SK-N-SH (cell line): Measurements from ENCODE around the gene HNRNPA1. TPM values are rescaled to one million over a fixed set of nuclear protein-coding genes. Genes with fewer than 3 reads are reported as not detected.
"Not testable (repeated sequence)": the region's sequence is repeated elsewhere in the genome, so short reads cannot be mapped to it uniquely, and the experiment has no call there.

Experiments used
- CTCF ChIA-PET: fragments of 300-600, 350-600 bp; formaldehyde crosslinking; extraction: SDS; loops from one replicate; lab custom pipeline; 2021; lab: Yijun Ruan, JAX
- POLR2A ChIA-PET: fragments of 350-600 bp; sonication (Branson Sonifier 250); formaldehyde crosslinking; extraction: SDS; loops from one replicate; lab custom pipeline; 2020; ENCODE audit warnings: antibody characterized with exemption, inconsistent platforms; lab: Yijun Ruan, JAX
- DNase-seq: peaks from one replicate; pipeline ENCODE4 v3.0.0; 2012
- H2AFZ ChIP-seq: fragments of 200-600 bp; sonication (generic); 2 replicates; pipeline ENCODE4 v1.8.1; 2016; ENCODE audit warnings: antibody characterized with exemption, mild to moderate bottlenecking, low read depth
- H3F3A ChIP-seq: fragments of 200-600 bp; sonication (generic); replicated peaks from 2 replicates; pipeline ENCODE3; 2016; ENCODE audit warnings: antibody characterized with exemption, mild to moderate bottlenecking; ENCODE audit not compliant: insufficient read depth
- H3K27ac ChIP-seq, 2 experiments: fragments of 200-500 bp in 1 of 2; fragments of 200-600 bp in 1 of 2; sonication (Bioruptor generic) in 1 of 2; sonication (generic), shearing (Covaris generic) in 1 of 2; 2 replicates each; pipeline versions ENCODE4 v1.5.1 to v1.6.1; 2014 to 2016; ENCODE audit warnings: low read depth in 2 of 2, inconsistent platforms in 1 of 2, low read length in 1 of 2, mild to moderate bottlenecking in 1 of 2, mixed read lengths in 1 of 2
- H3K27me3 ChIP-seq: fragments of 200-600 bp; sonication (generic), shearing (Covaris generic); 2 replicates; pipeline ENCODE4 v1.6.1; 2016; ENCODE audit warnings: mixed run types; ENCODE audit not compliant: insufficient read depth
- H3K36me3 ChIP-seq, 2 experiments: fragments of 200-500 bp in 1 of 2; fragments of 200-600 bp in 1 of 2; sonication (Bioruptor generic) in 1 of 2; sonication (generic) in 1 of 2; replicated peaks in 1 of 2; 2 replicates each; pipeline versions ENCODE3 to v1.5.1; 2014 to 2016; ENCODE audit warnings: low read length in 1 of 2, mild to moderate bottlenecking in 1 of 2; ENCODE audit not compliant: insufficient read depth in 2 of 2, control insufficient read depth in 1 of 2
- H3K4me1 ChIP-seq, 2 experiments: fragments of 200-500 bp in 1 of 2; fragments of 200-600 bp in 1 of 2; sonication (Bioruptor generic) in 1 of 2; sonication (generic), shearing (Covaris generic) in 1 of 2; 2 replicates each; pipeline versions ENCODE4 v1.5.1 to v1.6.1; 2014 to 2016; ENCODE audit warnings: low read depth in 1 of 2, low read length in 1 of 2, mixed run types in 1 of 2; ENCODE audit not compliant: insufficient read depth in 2 of 2, control insufficient read depth in 1 of 2
- H3K4me2 ChIP-seq: fragments of 200-600 bp; sonication (generic), shearing (Covaris generic); 2 replicates; pipeline ENCODE4 v1.6.1; 2017; ENCODE audit warnings: mixed run types
- H3K4me3 ChIP-seq, 2 experiments: fragments of 200-500 bp in 1 of 2; fragments of 200-600 bp in 1 of 2; sonication (Bioruptor generic) in 1 of 2; sonication (generic), shearing (Covaris generic) in 1 of 2; 2 replicates each; pipeline versions ENCODE4 v1.5.1 to v1.8.1; 2014 to 2016; ENCODE audit warnings: low read depth in 2 of 2, inconsistent platforms in 1 of 2, low read length in 1 of 2, mild to moderate bottlenecking in 1 of 2, mixed read lengths in 1 of 2, moderate library complexity in 1 of 2
- H3K79me2 ChIP-seq: fragments of 200-600 bp; sonication (generic); 2 replicates; pipeline ENCODE4 v1.8.1; 2017; ENCODE audit warnings: mild to moderate bottlenecking; ENCODE audit not compliant: insufficient read depth
- H3K9ac ChIP-seq: fragments of 200-600 bp; sonication (generic); 2 replicates; pipeline ENCODE4 v1.6.1; 2017; ENCODE audit warnings: mixed run types
- H3K9me2 ChIP-seq: fragments of 200-600 bp; sonication (generic); 2 replicates; pipeline ENCODE4 v1.6.1; 2017; ENCODE audit warnings: mixed run types
- H3K9me3 ChIP-seq: fragments of 200-600 bp; sonication (generic); 2 replicates; pipeline ENCODE4 v1.6.1; 2017; ENCODE audit warnings: mixed run types, mild to moderate bottlenecking, moderate library complexity
- H4K20me1 ChIP-seq: fragments of 200-600 bp; sonication (generic); 2 replicates; pipeline ENCODE4 v1.6.1; 2017; ENCODE audit warnings: mild to moderate bottlenecking, mixed run types; ENCODE audit not compliant: insufficient read depth
- CTCF ChIP-seq: fragments of 200-600 bp; sonication (generic); IDR thresholded peaks from 2 replicates; pipeline ENCODE4 v1.6.1; 2017; ENCODE audit warnings: antibody characterized with exemption, mild to moderate bottlenecking, moderate library complexity
- ELF1 ChIP-seq: IDR thresholded peaks from 2 replicates; pipeline ENCODE4 v1.4.0; 2012
- EP300 ChIP-seq, 2 experiments: IDR thresholded peaks; 2 replicates each; pipeline versions ENCODE4 v1.4.0 to v1.6.1; 2012; ENCODE audit warnings: borderline replicate concordance in 1 of 2, low read depth in 1 of 2, low read length in 1 of 2
- GATA2 ChIP-seq: sonication (generic); formaldehyde crosslinking; IDR thresholded peaks from 2 replicates; pipeline ENCODE4 v1.5.0; 2020; ENCODE audit warnings: mild to moderate bottlenecking, missing genetic modification reagents
- MEF2A ChIP-seq: IDR thresholded peaks from 2 replicates; pipeline ENCODE4 v1.4.0; 2012; ENCODE audit warnings: low read depth, borderline replicate concordance
- POLR2AphosphoS5 ChIP-seq: IDR thresholded peaks from 2 replicates; pipeline ENCODE4 v1.6.1; 2012; ENCODE audit warnings: low read depth, low read length
- TAF1 ChIP-seq: IDR thresholded peaks from 2 replicates; pipeline ENCODE4 v1.6.1; 2012; ENCODE audit warnings: low read depth, mild to moderate bottlenecking, low read length, moderate library complexity, borderline replicate concordance
- TCF12 ChIP-seq: IDR thresholded peaks from 2 replicates; pipeline ENCODE4 v1.4.0; 2012
- YY1 ChIP-seq: IDR thresholded peaks from 2 replicates; pipeline ENCODE4 v1.4.0; 2012; ENCODE audit warnings: low read depth, mild to moderate bottlenecking
- WGBS: methylation state at CpG from one replicate; pipeline ENCODE4 v1.1.6; 2017; ENCODE audit warnings: low lambda C conversion rate; 5-methylcytosine and 5-hydroxymethylcytosine counted together
- polyA plus RNA-seq, 3 experiments: library from polyadenylated mRNA; depleted of rRNA; stranded (reverse); fragments of >200 nt; gene quantifications; 2 replicates each; pipeline ENCODE4 v1.2.3, GENCODE V29; 2012
- TF ChIP-seq, protein P1 (sequence below): IDR thresholded peaks from 2 replicates; pipeline ENCODE4 v1.4.0; 2012; ENCODE audit warnings: low read depth
- TF ChIP-seq, protein P2 (sequence below): IDR thresholded peaks from 2 replicates; pipeline ENCODE4; 2012

Gene HNRNPA1
- polyA plus RNA-seq, 1 of the 3 experiments (the other 2 are of a cell fraction): 773 TPM

DNA sequence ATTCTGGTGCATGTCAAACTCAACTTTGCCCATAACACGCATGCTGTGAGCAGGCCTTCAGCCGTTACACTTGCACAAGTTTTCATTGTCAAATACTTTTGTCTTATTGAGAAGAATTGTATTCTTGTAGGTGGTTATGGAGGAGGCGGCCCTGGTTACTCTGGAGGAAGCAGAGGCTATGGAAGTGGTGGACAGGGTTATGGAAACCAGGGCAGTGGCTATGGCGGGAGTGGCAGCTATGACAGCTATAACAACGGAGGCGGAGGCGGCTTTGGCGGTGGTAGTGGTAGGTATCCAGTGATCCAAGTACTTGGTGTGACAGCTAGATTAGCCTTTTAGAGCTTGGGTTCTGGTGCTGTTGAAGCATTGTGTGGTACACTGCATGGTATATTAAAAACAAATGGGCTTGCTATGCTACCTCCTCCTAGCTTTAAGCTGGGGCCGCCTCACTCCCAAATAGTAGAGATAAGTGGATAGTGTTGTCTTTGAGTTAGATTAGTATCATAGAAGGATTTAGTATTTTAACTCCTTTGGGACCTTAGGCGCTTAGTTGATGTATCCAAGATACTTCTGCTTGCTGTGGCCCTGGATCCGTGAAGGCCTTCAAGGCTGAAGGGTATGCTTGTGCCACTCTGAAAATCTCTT, 2.5 kb downstream of the HNRNPA1 start:
- H3K9ac ChIP-seq: peak overlapping the region; percentile 98
- peaks cover 13 to 28% of the 10 kb centered on the region in 2 experiments; a peak in 3 of 4 replicates for H3K4me1 ChIP-seq
- H3K9me3 ChIP-seq: no peaks in the 10 kb centered on the region
- peak overlapping the region in 1 of 2 experiments; percentile 93; a peak in 1 of 4 replicates for H3K27ac ChIP-seq
- peaks cover 76% of the 10 kb centered on the region for H3F3A ChIP-seq
- no peaks in the 10 kb centered on the region for H3K9me2 ChIP-seq
- 4% methylated on average over 11 of the region's 11 CpGs for WGBS
- no peak for DNase-seq
- ChIA-PET CTCF (interaction anchor here (0.6 to 5.1 kb wide), 7 partner anchors 12 to 77 kb away, joined by 3 to 33 read pairs (median 4); no protein-coding TSS in a partner anchor), POLR2A (interaction anchor here (1.1 to 1.8 kb wide), 3 partner anchors 42 to 76 kb away, joined by 3 to 6 read pairs (median 4); partner anchors contain the start of gene COPZ1)
- peak overlapping the region; percentile 80 to 88 for H3K4me3 ChIP-seq
- H3K27me3 ChIP-seq: no peaks in the 10 kb centered on the region
- TF ChIP-seq EP300 (IDR thresholded peaks at IDR 0.05; ENCODE audit: borderline replicate concordance in 1 of 2, low read depth in 1 of 2, low read length in 1 of 2): no peak
- TF ChIP-seq, protein P1, sequence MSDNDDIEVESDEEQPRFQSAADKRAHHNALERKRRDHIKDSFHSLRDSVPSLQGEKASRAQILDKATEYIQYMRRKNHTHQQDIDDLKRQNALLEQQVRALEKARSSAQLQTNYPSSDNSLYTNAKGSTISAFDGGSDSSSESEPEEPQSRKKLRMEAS: no peak
- H3K79me2 ChIP-seq: peaks cover 71% of the 10 kb centered on the region
- H3K36me3 ChIP-seq: peaks cover 57 to 66% of the 10 kb centered on the region in 2 experiments
- peaks cover 69% of the 10 kb centered on the region for H4K20me1 ChIP-seq
- no peak overlapping the region for H2AFZ ChIP-seq
- peak overlapping the region; percentile 98 for H3K4me2 ChIP-seq

DNA sequence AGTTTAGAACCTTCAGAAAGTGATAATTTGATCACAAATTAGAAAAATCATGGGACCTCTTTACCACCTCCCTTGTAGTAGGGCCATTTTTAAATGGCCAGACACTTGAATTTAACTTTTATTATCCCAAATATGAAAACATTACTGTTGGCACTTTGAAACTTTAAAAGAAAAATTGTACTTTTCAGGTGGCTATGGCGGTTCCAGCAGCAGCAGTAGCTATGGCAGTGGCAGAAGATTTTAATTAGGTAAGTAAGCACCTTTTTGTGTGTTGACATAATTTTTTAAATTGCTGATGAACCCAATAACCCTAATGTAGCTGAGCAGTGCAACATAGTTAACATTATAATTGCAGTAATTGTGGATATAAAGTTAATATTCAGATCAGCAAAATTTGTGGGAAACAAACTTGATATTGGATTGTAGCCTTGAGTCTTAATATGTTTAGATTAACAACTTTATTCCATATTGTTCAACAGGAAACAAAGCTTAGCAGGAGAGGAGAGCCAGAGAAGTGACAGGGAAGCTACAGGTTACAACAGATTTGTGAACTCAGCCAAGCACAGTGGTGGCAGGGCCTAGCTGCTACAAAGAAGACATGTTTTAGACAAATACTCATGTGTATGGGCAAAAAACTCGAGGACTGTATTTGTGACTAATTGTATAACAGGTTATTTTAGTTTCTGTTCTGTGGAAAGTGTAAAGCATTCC, 3.7 kb downstream of the HNRNPA1 start:
- H3K4me3 ChIP-seq: peak overlapping the region; percentile 80 to 88
- H3K79me2 ChIP-seq: peaks cover 59% of the 10 kb centered on the region
- H3K4me2 ChIP-seq: peak overlapping the region; percentile 98
- H3K27me3 ChIP-seq, H3K9me2 ChIP-seq, H2AFZ ChIP-seq, DNase-seq, H3K9me3 ChIP-seq: not testable (repeated sequence)
- peaks cover 57 to 67% of the 10 kb centered on the region in 2 experiments for H3K36me3 ChIP-seq
- H3K4me1 ChIP-seq: peaks cover 13 to 25% of the 10 kb centered on the region in 2 experiments; a peak in 3 of 4 replicates
- peak overlapping the region; percentile 98 for H3K9ac ChIP-seq
- peak overlapping the region in 1 of 2 experiments; percentile 19; a peak in 2 of 4 replicates for H3K27ac ChIP-seq
- WGBS: 17% methylated on average over 2 of the region's 2 CpGs
- H3F3A ChIP-seq: peaks cover 76% of the 10 kb centered on the region
- peaks cover 74% of the 10 kb centered on the region for H4K20me1 ChIP-seq
- ChIA-PET POLR2A (interaction anchor here (1.1 to 1.8 kb wide), 8 partner anchors 9 to 75 kb away, joined by 3 to 6 read pairs (median 3); partner anchors contain the start of gene COPZ1), CTCF (interaction anchor here (0.7 to 5.1 kb wide), 13 partner anchors 11 to 84 kb away, joined by 3 to 33 read pairs (median 7); no protein-coding TSS in a partner anchor)

DNA sequence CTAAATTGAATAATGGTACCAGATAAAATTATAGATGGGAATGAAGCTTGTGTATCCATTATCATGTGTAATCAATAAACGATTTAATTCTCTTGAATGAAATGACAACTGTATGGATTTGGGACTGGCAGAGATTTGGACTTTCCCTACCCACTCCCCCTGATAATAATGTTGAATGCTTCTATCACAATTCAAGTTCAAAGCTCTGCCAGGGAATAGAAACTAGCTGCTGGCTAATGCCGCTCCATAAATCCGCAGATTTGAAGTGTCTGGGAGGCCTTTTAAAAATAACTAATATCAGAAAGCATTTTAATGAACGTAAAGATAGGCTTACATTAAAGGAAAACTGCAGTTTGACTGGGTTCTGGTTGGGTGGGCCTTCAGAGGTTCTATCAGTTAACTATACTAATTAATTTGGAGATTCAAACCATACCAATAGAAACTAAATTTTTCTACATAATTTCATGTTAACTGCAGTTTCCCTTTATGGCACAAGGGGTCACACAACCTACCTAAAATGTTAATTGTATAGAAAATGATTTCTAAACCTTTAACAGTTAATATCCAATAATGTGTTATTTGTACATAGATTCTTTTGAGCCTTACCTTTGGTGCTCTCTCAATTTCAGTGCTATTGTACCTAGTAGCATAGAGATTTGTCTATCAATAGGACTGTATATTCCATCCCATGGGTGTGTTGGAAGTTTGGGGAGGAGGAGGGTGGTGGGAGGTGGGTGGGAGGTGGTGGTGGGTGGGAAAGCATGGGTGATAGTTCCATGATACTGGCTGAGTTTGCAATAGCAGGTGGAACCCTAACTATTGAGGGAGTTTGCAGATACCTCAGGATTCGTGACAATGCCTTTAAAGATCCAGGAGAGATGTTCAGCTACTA, 4.9 kb downstream of the HNRNPA1 start:
- CTCF ChIA-PET: interaction anchor here (1.0 to 5.1 kb wide), 18 partner anchors 10 to 94 kb away, joined by 3 to 33 read pairs (median 8); no protein-coding TSS in a partner anchor
- Histone ChIP-seq H2AFZ (no peak overlapping the region), H3F3A (peaks cover 84% of the 10 kb centered on the region), H3K9me3 (no peaks in the 10 kb centered on the region), H3K27ac (peak overlapping the region; percentile 21 to 36; a peak in 3 of 4 replicates), H3K9me2 (no peaks in the 10 kb centered on the region), H3K27me3 (no peaks in the 10 kb centered on the region), H3K9ac (peak overlapping the region; percentile 7; the same call in 1 of the 2 replicates), H3K79me2 (peaks cover 59% of the 10 kb centered on the region), H3K4me2 (peak overlapping the region; percentile 98), H3K36me3 (peaks cover 57 to 67% of the 10 kb centered on the region in 2 experiments), H3K4me3 (peak overlapping the region; percentile 24 to 80; a peak in 3 of 4 replicates), H4K20me1 (peaks cover 74% of the 10 kb centered on the region), H3K4me1 (peaks cover 13 to 25% of the 10 kb centered on the region in 2 experiments; a peak in 3 of 4 replicates)
- DNase-seq: no peak
- WGBS: 65% methylated on average over 5 of the region's 5 CpGs
- POLR2A ChIA-PET: interaction anchor here (1.0 to 1.9 kb wide), 10 partner anchors 10 to 78 kb away, joined by 3 to 9 read pairs (median 4); no protein-coding TSS in a partner anchor
- no peak for TF ChIP-seq YY1
- no peak for TF ChIP-seq TCF12
- TF ChIP-seq POLR2AphosphoS5: peak; percentile 7; the same call in 1 of the 2 replicates
- no peak for TF ChIP-seq TAF1
- TF ChIP-seq ELF1: no peak
- peak; percentile 54 for TF ChIP-seq CTCF
- TF ChIP-seq MEF2A: no peak
- TF ChIP-seq, protein P2, sequence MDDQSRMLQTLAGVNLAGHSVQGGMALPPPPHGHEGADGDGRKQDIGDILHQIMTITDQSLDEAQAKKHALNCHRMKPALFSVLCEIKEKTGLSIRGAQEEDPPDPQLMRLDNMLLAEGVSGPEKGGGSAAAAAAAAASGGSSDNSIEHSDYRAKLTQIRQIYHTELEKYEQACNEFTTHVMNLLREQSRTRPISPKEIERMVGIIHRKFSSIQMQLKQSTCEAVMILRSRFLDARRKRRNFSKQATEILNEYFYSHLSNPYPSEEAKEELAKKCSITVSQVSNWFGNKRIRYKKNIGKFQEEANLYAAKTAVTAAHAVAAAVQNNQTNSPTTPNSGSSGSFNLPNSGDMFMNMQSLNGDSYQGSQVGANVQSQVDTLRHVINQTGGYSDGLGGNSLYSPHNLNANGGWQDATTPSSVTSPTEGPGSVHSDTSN: no peak
- no peak for TF ChIP-seq GATA2 (CRISPR knock-in tag)
